GM13976 (cell line): ENCODE measurements around the gene SF3A2.

ENCODE experiments used
- DNase-seq: peaks from one replicate; pipeline ENCODE4 v3.0.0; 2012; ENCODE audit warnings: low spot score
- in situ Hi-C: fragments of 300-500 bp; cut with MboI; formaldehyde crosslinking; loops from one replicate; pipeline ENCODE4 v1.12.0; 2022; ENCODE audit warnings: low sequenced_read_pairs, mixed read lengths, inconsistent platforms; ENCODE audit not compliant: unreplicated experiment
- TF ChIP-seq, protein P1 (sequence below): IDR thresholded peaks from 2 replicates; pipeline ENCODE4 v1.5.1; 2012; ENCODE audit warnings: borderline replicate concordance, mild to moderate bottlenecking; ENCODE audit not compliant: insufficient read depth; ENCODE audit errors: extremely low read depth, missing control alignments, control extremely low read depth

The SF3A2 gene

DNA sequence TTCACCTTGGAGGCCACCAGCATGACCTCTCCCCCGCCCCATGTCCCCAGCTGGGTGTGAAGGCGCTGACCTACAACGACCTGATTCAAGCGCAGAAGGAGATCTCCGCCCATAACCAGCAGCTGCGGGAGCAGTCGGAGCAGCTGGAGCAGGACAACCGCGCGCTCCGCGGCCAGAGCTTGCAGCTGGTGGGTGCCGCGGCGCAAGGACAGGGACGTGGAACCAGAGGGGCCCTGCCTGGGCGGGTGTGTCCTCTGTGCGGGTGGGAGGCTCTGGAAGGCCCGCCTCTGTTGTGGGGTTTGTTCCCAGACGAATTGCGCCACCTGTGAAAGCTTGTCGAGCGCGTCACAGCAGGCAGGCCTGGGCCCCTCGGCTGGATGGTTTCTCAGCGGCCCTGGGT lies 22.8 kb upstream of the SF3A2 start:
- no peak for DNase-seq
- in situ Hi-C loops: no loop called here
- TF ChIP-seq, protein P1, sequence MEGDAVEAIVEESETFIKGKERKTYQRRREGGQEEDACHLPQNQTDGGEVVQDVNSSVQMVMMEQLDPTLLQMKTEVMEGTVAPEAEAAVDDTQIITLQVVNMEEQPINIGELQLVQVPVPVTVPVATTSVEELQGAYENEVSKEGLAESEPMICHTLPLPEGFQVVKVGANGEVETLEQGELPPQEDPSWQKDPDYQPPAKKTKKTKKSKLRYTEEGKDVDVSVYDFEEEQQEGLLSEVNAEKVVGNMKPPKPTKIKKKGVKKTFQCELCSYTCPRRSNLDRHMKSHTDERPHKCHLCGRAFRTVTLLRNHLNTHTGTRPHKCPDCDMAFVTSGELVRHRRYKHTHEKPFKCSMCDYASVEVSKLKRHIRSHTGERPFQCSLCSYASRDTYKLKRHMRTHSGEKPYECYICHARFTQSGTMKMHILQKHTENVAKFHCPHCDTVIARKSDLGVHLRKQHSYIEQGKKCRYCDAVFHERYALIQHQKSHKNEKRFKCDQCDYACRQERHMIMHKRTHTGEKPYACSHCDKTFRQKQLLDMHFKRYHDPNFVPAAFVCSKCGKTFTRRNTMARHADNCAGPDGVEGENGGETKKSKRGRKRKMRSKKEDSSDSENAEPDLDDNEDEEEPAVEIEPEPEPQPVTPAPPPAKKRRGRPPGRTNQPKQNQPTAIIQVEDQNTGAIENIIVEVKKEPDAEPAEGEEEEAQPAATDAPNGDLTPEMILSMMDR: no peak

DNA sequence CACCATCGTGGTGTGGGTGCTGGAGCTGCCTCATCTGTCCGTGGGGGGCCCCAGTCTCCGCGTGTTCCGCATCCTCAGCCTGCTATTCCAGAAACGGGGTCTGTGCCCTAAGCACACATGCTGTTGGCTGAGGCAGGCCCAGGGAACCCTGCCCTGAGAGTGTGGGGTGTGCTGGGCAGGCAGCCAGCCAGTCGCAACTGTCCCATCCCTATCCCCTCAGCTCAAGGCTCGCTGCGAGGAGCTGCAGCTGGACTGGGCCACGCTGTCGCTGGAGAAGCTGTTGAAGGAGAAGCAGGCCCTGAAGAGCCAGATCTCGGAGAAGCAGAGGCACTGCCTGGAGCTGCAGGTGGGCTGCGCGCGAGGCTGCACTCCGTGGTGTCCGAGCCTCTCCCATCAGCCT lies 22.4 kb upstream of the SF3A2 start:
- in situ Hi-C loops: no loop called here
- no peak for DNase-seq
- TF ChIP-seq, protein P1: no peak

DNA sequence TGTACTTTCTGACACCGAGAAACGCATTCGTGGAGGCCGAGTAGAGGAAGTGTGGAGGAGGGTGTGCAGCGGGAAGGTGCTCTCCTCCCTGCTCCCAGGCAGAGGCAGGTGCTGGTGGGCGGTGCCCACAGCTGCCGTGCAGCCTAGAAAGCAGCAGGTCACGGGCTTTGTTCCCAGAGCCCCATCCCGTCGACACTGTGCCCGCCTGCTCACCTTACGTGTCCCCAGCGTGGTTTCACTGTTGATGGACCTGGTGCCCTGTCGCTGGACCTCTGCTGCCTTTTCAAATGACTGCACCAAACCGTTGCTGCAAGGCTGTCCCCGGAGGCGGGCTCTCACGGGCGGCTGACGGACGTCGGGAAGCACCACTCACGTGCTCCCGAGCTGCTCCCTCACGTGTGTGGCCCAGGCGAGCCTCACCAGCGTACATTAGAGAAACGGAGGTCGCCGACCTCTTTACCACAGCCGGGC lies 21.3 kb upstream of the SF3A2 start:
- TF ChIP-seq, protein P1: no peak
- in situ Hi-C loops: no loop called here
- no peak for DNase-seq

DNA sequence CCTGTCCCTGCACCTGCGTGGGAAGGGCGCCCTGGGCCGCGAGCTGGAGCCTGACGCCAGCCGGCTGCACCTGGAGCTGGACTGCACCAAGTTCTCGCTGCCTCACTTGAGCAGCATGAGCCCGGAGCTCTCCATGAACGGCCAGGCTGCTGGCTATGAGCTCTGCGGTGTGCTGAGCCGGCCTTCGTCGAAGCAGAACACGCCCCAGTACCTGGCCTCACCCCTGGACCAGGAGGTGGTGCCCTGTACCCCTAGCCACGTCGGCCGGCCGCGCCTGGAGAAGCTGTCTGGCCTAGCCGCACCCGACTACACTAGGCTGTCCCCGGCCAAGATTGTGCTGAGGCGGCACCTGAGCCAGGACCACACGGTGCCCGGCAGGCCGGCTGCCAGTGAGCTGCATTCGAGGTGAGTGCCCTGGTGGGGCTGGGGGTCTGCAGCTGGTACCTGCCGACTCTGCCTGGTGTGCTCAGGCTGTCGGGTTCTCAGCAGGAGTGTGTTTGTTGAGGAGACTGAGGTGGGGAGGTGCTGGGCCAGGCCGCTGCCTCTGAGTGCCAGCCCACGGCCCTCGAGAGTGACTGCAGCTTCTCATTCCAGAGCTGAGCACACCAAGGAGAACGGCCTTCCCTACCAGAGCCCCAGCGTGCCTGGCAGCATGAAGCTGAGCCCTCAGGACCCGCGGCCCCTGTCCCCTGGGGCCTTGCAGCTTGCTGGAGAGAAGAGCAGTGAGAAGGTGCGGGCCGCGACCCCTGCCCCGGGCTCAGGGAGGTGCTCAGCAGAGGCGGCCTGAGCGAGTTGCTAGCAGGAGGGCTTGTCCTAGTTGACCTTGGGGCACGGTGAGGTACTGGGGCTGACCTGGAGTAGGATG lies 20.0 kb upstream of the SF3A2 start:
- TF ChIP-seq, protein P1: no peak
- in situ Hi-C loops: no loop called here
- no peak for DNase-seq

DNA sequence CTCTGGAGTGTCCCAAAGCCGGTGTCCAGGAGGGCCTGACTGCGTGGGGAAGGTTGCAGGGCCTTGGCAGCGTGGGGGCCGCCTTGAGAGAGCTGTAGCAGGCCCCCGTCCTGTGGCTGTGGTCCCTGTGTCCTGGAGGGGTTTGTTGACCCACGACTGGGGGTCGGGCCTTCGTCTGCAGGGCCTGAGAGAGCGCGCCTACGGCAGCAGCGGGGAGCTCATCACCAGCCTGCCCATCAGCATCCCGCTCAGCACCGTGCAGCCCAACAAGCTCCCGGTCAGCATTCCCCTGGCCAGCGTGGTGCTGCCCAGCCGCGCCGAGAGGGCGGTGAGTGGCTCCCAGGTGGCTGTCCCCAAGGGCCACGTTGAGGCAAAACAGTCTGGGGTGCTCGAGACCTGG lies 19.0 kb upstream of the SF3A2 start:
- TF ChIP-seq, protein P1: no peak
- no peak for DNase-seq
- in situ Hi-C loops: no loop called here

DNA sequence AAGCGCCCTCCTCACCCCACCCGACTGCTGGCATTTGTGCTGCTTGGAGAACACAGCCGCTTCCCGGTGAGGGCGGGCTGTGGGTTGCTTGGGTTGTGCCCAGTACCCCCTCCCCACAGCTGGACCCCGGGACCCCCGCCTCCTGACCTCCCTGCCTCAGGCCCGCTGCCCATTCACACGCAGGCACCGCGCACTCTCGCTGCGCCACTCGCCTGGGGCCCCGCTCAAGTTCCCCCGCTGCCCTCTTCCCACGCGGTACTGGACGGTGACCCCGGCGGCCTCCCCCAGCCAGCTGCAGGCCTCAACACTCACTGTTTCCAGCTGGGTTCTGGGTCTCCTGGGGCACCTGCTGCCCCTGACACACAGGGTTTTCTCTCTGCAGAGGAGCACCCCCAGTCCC lies 16.9 kb upstream of the SF3A2 start:
- in situ Hi-C loops: no loop called here
- DNase-seq: no peak
- TF ChIP-seq, protein P1: no peak
